UCSD-AML1 (cell line): Measurements from ENCODE around the gene APOO.

Source experiments
- DNase-seq: peaks from one replicate; lab custom pipeline; 2025; ENCODE audit not compliant: unreplicated experiment; lab: John Stamatoyannopoulos, UW

The APOO gene

DNA sequence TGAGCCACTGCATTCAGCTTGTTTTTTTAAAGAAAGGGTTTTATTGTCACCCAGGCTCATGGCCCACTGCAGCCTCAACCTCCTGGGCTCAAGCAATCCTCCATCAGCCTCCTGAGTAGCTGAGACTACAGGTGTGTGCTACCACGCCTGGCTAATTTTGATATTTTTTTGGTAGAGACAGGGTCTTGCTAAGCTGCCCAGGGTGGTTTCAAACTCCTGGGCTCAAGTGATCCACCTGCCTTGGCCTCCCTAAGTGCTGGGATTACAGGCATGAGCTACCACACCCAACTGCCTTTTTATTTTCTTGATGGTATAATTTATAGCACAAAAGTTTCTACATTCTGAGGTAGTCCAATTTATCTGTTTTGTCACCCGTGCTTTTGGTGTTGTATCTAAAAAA is 85.9 kb downstream of the APOO start:
- DNase-seq, result no peak

- no peak for DNase-seq
Measured at GRCh38 chrX:23820235-23820782, 87.4 kb downstream of the APOO start.

GRCh38 chrX:23819385-23820234 is 88.1 kb downstream of the APOO start:
- no peak for DNase-seq

GRCh38 chrX:23817979-23818336 is 89.8 kb downstream of the APOO start:
- DNase-seq, result no peak

DNA sequence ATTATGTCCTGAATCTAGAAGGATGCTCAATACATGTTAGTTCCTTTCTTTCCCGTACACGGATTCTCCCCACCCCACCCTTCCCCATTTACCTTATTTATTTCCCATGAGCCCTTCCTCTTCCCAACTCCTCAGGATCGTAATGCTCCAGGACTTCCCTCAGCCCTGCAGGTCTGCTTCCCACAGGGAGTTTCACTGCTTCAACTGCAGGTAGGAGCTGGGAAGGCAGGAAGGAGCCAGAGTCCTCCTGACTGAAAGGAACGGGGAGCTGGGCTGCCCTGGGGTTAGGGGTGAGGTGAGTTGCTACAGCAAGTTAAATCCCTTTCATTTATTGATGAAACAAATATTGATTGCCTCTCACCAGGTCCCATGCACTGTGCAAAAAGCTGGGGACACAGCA is 91.6 kb downstream of the APOO start:
- DNase-seq, result no peak

GRCh38 chrX:23815376-23815775 is 92.4 kb downstream of the APOO start:
- no peak for DNase-seq

DNA sequence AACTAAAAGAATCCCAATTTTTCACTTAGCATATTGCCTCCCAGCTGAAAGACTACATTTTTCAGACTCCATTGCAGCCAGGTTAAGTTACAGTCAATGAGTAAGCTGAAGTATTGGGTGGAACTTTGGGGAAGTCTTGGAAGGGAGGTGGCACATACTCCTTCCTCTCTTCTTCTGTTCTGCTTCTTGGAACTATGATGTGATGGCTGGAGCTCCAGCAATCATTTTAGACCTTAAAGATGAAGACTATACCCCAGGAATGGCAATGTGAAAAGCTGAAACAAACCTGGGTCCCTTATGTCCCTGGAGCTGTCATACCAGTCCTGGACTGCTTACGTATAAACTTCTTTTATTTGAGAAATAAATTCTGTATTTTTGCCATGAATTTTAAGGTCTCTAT is 93.9 kb downstream of the APOO start:
- no peak for DNase-seq

DNA sequence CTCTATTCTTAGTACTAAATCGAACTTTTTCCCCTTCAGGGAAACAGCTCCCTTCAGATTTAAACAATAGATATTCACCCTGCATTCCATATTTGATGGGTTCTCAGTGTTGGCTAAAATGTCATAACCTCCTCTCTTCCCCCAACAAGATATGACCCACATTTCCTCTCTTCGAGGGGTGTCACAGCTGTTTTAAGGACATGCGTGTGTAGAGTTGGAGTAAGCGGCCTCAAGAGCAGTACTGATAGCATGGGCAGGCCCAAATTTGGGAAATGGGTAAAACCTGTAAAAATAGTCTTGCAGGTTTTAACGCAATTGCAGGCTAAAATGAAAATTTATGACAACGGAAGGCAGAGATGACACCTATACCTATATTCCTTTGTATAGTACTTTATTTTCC is 96.1 kb downstream of the APOO start:
- no peak for DNase-seq

GRCh38 chrX:23811108-23811651 is 96.6 kb downstream of the APOO start:
- DNase-seq, result no peak

GRCh38 chrX:23810279-23810678 is 97.5 kb downstream of the APOO start:
- no peak for DNase-seq

- no peak for DNase-seq
Measured at GRCh38 chrX:23805389-23805788, 102.3 kb downstream of the APOO start.

DNA sequence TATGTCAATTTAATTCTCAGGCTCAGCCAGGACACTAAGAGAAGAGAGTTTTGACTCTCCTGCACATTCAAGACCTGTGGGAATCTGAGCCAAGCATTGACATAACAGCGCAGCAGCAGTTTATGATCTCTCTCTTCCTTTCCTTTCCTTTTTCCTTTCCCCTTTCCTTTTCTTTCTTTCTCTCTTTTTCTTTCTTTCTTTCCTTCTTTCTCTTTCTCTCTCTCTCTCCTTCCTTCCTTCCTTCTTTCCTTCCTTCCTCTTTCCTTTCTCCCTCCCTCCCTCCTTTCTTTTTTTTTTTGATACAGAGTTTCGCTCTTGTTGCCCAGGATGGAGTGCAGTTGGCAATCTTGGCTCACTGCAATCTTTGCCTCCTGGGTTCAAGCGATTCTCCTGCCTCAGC is 103.2 kb downstream of the APOO start:
- DNase-seq, result no peak

- no peak for DNase-seq
Measured at GRCh38 chrX:23803931-23804381, 103.8 kb downstream of the APOO start.

DNA sequence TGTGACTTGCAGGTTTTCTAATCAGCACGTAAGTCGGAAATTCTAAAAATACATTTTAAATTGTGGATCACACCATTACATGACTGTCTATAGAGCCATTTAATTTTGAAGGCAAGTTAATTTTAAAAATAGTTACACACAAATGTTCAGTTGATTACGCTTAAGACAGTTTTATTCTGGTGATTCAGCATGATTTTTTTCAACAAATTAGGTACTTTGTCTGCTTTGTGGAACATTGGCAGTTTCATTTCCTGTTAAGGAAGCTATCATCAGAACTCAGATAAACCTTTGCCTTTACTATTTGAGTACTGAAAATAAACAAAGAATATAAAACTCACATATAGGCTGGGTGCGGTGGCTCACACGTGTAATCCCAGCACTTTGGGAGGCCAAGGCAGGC is 105.3 kb downstream of the APOO start:
- no peak for DNase-seq

- DNase-seq, result no peak
Measured at GRCh38 chrX:23799469-23800065, 108.2 kb downstream of the APOO start.

DNA sequence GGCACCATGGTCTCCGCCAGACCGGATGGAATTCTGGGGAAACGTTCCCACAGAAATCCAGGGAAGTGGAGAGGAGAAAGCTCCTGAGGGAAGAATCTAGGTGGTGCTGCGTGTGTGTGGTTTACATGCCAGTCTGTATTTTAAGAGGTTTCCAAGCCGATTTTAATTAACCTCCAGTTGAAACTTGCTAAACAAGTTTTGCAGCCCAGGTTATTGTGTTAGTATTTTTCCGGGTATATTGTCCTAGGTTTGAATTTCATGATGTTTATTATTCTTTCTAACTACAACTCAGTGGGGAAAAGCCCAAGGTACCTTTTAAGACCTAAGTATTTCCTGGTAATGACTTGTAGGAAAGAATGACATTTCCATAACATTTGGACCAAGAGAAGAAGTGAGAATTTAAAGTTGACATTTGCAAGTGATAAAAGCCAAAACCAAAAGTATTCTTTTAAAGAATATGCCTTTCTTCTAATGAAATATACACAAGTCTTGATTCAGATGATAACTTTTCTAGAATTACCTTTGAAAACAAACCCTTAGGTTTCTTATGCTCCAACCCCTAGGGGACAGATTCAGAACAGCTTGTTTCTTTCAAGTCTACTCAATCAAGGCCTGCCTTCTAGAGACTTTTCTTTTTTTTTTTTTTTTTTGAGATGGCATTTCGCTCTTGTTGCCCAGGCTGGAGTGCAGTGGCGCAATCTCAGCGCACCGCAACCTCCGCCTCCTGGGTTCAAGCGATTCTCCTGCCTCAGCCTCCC is 110.2 kb downstream of the APOO start:
- DNase-seq, result no peak

DNA sequence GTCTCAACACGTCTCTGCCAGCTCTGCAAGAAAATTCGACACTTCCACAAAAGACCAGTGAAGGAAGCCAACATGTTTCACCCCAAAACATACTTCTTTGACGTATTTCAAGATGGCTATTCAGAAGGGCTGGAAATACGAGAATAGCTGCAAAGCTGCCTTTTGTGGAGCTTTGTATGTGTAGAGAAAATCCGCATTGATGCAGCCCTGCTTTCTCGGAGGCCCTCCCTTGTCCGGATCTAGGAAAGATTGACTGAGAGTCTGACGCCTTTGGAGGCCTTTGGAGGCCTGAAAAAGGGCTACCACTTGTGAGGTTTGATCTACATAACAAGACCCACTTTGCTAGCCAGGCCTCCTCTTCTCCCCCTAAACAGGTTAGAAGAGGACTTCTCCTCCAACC is 112.5 kb downstream of the APOO start:
- no peak for DNase-seq

DNA sequence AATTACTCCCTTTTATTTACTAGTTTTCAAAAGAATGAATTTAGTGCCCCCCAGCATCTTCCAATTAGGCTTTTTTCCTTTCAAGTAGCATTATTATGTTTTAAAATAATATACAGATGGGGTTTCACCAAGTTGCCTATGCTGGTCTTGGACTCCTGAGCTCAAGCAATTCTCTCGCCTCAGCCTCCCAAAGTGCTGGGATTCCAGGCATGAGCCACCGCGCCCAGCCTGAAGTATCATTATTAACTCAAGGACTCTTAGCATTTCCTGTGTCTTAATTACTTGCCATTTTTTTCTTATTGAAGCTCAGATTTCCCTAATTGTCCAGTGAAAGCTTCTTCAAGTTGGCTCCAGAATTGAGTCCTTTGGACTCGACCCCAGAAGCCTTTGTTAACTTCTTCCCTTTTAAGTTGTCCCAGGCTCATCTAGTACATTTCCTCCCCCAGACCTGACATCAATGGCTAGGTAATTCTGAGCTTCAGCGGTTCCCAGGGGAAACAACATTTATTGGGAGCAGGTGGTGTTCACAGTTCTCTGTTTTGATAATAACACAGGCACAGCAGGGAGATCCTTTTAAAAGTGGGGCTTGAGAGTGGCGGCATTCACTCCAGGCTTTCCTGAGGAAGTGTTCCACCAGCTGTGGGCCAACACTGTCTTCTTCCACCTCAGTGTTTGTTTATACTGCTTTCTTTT is 114.7 kb downstream of the APOO start:
- DNase-seq, result no peak

- DNase-seq, result no peak
Measured at GRCh38 chrX:23790155-23790497, 117.6 kb downstream of the APOO start.

GRCh38 chrX:23789386-23790154 is 118.2 kb downstream of the APOO start:
- DNase-seq, result no peak
